Subcutaneous adipose tissue (tissue), 4 donors: ENCODE results near the gene MBD1. TPM values are rescaled to one million over a fixed set of nuclear protein-coding genes. Genes with fewer than 3 reads are reported as not detected.

ENCODE experiments used
- total RNA-seq, 4 donors: library from RNA; depleted of rRNA; stranded (reverse); fragments of >200 nt; gene quantifications; one replicate each; pipeline ENCODE4 v1.1.0, GENCODE V29; 2016
- TF ChIP-seq, protein P1 (sequence below): fragments of 450-650 bp; IDR thresholded peaks from one replicate; pipeline ENCODE4 v1.5.1; 2016; ENCODE audit warnings: low read depth, mild to moderate bottlenecking, control low read depth, antibody characterized with exemption, moderate library complexity

The MBD1 gene
- total RNA-seq, 4 donors from 2014 or later, result 42.6 to 71.0 (median 49.7) TPM

DNA sequence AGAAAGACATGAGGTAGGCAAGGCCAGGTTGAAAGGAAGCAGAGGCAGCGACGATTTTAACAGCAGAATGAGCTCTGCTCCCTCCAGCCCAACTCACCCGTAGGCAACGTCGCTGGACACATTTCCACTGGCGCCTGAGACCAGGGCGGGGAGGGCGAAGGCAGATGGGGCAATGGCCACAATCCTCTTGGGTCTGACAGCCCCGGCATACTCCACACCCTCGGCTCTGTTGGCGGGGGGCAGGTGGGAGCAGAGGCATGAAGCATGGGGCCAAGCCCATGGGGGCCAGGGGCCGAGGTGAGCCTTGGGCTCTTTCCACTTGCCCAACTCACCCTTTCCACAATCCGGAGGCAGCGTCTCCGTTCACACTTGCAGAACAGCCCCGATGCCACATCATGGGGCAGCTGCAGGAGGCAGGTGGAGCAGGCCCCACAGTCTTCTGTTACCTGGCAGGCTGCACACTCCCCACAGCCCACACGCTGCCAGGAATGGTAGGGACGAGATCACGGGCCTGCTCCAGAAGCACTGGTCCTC, 5.8 kb downstream of the MBD1 start:
- TF ChIP-seq, protein P1, sequence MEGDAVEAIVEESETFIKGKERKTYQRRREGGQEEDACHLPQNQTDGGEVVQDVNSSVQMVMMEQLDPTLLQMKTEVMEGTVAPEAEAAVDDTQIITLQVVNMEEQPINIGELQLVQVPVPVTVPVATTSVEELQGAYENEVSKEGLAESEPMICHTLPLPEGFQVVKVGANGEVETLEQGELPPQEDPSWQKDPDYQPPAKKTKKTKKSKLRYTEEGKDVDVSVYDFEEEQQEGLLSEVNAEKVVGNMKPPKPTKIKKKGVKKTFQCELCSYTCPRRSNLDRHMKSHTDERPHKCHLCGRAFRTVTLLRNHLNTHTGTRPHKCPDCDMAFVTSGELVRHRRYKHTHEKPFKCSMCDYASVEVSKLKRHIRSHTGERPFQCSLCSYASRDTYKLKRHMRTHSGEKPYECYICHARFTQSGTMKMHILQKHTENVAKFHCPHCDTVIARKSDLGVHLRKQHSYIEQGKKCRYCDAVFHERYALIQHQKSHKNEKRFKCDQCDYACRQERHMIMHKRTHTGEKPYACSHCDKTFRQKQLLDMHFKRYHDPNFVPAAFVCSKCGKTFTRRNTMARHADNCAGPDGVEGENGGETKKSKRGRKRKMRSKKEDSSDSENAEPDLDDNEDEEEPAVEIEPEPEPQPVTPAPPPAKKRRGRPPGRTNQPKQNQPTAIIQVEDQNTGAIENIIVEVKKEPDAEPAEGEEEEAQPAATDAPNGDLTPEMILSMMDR, result no peak

DNA sequence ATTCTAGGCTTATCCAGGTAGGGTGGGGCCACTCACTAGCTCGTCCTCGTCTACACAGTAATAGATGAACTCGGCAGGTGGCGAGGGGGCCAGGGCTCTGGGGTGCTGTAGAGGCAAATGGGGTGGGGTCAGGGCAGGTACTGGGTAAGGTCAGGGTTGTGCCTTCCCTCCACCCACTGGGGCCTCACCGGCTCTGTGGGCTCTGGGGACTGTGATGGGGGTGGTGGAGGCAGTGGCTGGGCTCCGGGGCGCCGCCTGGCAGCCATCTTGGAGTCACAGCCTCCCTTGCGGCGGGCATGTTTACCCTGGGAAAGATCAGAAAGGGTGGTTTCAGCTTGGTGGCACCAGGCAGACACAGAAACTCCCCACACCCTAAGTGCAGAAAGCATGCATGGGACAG, 6.4 kb downstream of the MBD1 start:
- TF ChIP-seq, protein P1, result no peak

DNA sequence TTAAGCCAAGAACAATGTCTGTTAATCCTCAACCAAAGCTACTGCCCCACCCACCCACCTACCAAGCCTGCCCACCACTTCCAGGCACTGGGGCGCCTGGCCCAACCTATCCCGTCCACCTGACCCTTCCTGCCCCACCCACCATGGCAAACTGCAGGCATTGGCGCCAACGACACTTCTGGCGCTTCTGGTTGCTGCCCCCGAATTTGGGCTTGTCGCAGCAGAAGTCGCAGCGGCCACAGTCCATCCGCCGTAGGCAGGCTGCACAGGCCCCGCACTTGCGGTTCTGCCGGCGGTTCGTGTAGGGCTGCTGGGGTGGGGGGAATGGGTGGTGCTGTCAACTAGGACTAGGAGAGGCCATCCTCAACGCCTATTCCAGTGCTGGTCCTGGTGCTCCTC, 7.3 kb downstream of the MBD1 start:
- TF ChIP-seq, protein P1, result no peak

DNA sequence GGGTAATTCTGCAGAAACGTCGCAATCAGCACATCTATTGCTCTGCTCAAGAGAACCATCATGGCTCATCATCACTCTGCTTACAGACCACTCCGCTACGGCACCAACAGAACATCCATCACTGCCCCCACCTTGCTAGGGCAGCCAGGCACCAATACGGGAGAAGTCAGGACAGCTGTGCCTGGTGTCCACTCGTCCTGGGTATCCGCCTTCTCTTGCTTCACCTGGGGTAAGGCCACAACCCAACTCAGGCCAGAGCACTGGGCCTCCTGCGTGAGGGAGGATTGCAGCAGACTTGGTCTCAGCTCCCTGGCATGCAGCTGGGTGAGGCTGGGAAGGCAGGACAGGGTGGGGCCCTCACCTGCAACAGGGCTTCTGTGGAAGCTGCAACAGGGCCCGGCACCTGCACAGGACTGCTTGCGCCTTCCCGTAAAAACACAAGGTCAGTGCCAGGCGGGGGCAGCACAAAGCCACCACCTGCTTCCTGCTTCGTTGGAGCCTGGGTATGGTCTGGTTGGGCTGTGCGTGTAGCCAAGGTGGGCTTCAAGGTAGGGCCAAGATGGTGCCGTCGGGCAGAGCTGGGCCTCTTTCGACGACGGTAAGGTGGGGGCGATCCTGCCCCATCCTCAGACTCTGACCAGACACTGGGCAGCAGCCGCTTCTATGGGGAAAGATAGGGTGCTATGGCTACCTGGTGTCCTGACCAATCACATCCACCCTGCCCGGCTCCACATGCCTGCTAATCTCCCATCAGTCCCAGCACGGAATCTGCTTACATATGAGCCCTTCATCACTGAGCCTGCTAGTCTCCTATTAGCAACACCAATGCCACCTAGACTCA, 7.9 kb downstream of the MBD1 start:
- TF ChIP-seq, protein P1, result no peak

DNA sequence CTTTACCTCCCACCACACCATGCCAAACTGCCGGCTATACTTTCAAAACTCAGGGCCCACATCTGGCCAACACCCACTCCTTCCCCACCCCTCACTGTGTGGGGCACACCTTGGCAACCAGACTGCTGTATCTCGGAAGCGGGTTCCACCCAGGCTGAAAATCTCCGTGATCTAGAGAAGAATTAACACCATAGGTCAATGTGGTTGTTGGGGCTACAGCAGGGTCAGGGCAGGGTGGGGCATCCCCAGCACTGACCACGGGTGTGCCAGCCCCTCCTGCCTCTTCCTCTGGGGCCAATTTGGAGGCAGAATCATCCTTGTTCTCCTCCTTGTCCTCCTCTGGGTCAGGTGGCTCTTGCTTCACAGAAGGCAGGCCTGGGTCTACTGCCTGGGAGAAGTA, 8.8 kb downstream of the MBD1 start:
- TF ChIP-seq, protein P1, result no peak

DNA sequence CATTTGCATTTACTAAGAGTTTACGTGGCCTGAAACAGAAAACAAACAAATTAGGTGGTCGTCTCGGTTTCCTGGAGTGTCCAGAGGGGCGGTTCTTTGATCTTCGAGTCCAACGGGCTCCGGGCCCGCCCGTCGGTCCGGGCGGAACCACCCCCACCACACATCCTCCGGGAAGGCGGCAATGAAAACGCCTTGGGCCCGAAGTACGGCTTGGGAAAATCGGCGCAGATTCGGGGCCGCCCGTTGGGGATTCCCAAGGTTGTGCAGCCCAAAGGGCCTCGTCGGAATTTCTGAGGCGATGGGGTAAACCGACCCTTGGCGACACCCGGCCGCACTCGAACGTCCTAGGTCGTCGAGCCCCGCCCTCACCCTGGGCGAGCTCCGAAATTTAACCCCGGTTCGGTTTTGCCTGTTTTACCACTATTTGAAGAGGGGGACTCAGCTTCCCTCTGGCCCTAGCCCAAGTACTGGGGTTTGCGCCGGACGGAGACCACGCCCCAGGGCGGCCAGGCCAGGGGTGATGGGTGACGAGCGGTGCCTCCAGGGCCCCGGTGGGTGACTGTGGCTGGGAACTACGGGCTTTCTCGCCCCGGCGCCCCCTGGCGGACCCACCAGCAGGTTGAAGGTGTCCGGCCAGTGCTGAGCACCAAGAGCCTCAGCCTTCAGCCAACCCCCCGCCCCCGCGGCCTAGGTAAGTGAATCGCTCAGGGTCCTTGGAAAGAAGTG, 13.1 kb downstream of the MBD1 start:
- TF ChIP-seq, protein P1, result no peak

DNA sequence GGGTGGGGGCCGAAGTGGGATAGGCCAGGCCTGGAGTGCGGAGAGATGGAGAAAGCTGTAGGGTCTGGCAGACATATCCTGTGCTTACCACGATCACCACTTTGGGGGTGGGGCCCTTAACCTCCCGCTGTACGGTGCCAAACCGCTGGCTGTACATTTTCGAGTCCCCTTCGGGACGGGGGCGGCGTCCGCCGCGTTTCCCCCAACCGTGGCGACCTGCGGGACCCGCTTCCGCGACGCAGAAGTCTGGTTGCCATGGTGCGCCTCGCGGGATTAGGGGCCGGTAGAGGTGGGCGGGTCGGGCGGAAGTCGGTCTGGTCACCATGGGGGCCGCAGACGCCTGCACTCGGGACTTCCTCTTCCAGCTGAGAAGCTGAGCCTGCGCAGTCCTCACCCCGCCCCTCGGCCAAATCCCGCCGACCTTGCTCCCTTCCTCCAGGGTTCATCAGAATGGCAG, 15.0 kb downstream of the MBD1 start, which contains the start of gene CFAP53:
TSS of gene CFAP53 (minus strand) at position 248 of the 457 bp plus-strand sequence. CDS start at position 157, 91 bp downstream.
- TF ChIP-seq, protein P1, result no peak
